HG03354 (cell line): ENCODE measurements around the gene STK11IP.

Experiments
- ATAC-seq: cut with Tn5 transposase; IDR thresholded peaks from one replicate; pipeline ENCODE4 v1.9.1; 2021; ENCODE audit warnings: mild to moderate bottlenecking; ENCODE audit not compliant: unreplicated experiment, poor library complexity, severe bottlenecking

Gene STK11IP

DNA sequence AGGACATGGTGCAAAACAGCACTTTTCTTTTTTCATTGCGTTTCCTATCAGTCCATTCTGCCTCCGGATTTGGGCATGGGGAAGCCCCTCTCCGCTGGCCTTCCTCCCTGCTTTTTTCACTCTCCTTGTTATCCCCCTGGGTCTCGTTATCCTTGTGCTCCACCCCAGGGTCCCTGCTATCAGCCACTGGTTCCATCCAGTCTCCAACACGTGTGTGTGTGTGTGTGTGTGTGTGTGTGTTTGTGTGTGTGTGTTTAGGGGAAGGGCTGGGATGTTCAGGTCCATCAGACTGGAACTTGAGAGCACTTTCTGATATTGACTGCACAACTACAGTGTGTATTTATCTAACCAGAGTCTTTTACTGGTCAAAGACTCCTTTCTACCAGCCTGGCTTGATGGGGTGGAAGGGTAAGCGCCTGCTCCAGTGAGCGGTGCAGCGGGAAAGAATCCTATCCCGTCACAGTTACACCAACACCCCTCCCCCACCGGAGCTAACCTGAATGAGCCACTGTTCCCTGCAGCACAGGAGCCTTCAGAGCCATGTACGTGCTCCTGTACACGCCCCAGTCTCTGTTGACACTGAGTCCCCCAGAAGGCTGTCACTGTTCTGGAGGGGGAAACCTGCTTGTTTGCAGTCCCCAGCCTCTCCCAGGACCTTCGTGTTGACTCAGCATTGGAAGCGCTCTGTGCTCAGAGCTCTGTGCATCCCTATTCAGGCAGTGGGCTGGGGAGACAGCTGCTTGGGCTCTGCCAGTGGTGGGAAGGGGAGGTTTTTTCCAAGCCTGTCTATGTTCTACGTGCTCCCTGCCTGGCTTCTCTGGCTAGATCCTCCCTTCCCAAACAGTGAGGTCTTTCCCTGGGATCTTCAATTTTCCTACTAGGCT lies 20.9 kb upstream of the STK11IP start:
- ATAC-seq = no peak

DNA sequence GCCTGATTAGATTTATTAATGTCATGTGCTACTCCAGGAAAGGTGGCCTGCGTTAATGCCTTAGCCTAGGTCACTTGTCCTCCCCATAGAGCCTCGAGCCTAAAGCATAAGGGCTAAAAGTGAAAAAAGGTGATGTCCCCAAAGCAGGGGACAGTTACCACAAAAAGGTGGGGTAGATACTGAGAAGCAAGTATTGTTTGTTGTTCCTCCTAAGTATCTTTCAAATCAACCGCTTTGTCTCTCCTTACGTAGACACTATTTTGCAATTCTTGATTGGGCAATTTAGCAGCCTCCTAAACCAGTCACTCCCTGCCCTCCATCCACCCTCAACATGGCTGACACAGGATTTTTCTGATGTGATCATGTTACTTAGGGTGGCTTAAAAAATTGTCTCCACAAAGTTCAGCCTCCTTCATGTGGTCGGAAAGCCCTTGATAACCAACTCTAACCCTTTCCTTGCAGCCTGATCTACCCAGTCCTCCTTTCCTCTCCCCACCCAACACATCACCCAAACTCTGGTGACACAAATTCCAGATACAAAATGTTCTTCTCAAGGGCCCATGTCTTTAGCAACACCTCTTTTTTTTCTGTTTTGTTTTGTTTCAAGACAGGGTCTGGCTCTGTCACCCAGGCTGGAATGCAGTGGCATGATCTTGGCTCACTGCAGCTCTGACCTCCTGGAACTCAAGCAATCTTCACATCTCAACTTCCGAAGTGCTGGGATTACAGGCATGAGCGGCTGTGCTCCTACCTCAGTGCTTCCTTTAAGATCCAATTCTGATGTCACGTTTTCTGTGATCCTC lies 18.6 kb upstream of the STK11IP start:
- ATAC-seq = no peak

DNA sequence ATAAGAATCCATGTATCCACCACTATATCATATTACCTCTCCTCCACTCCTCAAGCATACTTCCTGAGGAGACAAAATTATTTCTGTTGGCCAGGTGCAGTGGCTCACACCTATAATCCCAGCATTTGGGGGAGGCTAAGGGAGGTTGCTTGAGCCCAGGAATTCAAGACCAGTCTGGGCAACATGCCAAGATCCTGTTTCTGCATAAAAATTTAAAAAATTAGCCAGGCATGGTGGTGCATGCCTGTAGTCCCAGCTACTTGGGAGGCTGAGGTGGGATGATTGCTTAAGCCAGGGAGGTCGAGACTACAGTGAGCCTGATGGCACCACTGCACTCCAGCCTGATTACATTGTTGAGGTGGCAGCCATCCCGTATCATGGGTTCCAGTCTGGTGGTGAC lies 16.3 kb upstream of the STK11IP start:
- no peak for ATAC-seq

DNA sequence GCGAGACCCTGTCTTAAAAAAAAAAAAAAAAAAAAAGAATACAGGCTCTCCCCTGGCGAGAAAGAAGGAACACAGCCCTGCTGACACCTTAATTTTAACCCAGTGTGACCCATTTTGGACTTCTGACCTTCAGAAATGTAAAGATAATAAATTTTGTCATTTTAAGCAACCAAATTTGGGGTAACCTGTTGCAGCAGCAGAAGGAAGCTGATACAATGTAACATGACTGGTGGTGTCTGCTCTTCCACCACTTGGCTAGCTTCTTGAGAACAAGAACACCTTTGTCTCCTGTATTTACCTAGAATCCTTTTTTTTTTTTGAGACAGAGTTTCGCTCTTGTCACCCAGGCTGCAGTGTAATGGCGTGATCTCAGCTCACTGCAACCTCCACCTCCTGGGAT lies 6.6 kb upstream of the STK11IP start:
- ATAC-seq = no peak

GRCh38 chr2:219592736-219593135 lies 4.9 kb upstream of the STK11IP start:
- no peak for ATAC-seq

DNA sequence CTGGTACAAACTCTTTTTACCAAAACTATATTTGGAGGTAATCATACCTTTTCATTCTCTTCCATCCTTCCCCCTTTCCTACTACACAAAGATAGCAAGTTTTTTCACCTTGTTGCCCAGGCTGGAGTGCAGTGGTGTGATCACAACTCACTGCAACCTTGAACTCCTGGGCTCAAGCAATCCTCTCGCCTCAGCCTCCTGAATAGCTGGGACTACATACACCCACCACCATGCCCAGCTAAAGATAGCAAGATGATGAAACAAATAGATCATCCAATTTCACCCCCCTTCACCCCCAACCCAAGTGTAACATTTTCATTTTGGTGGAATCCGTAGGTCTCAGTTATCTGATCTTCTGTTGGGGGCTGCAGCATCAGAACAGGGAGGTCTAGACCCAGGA lies 4.5 kb upstream of the STK11IP start:
- ATAC-seq = no peak

GRCh38 chr2:219595256-219595655 lies 2.4 kb upstream of the STK11IP start:
- no peak for ATAC-seq

GRCh38 chr2:219596954-219597551 lies 604 bp upstream of the STK11IP start:
- ATAC-seq = peak; percentile 1

GRCh38 chr2:219598308-219599078 lies 836 bp downstream of the STK11IP start:
- ATAC-seq = no peak

- ATAC-seq = no peak
Measured at GRCh38 chr2:219603771-219604170, 6.1 kb downstream of the STK11IP start.

DNA sequence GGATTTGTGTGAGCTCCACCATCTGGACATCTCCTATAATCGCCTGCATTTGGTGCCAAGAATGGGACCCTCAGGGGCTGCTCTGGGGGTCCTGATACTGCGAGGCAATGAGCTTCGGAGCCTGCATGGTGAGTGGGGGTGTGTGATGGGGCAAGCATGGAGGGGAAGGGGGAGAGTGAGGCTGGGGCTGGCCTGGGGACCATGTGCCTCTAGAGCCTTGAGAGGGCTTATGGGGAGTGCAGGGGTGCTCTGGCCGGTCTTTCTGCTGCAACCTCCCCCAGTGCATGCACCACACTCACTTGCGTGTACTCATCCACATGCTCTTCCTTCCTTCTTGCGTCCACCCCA lies 7.9 kb downstream of the STK11IP start:
- ATAC-seq = no peak

DNA sequence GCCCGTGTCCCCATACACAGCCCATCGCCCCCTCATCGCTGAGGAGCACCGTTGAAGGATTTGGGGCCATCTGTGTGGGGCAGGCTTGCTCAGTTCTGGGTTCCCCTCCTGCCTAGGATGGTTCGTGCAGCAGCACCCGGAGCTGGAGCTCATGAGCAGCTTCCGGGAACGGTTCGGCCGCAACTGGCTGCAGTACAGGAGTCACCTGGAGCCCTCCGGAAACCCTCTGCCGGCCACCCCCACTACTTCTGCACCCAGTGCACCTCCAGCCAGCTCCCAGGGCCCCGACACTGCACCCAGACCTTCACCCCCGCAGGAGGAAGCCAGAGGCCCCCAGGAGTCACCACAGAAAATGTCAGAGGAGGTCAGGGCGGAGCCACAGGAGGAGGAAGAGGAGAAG lies 10.3 kb downstream of the STK11IP start:
- ATAC-seq = no peak

- no peak for ATAC-seq
Measured at GRCh38 chr2:219608399-219608964, 10.8 kb downstream of the STK11IP start.

DNA sequence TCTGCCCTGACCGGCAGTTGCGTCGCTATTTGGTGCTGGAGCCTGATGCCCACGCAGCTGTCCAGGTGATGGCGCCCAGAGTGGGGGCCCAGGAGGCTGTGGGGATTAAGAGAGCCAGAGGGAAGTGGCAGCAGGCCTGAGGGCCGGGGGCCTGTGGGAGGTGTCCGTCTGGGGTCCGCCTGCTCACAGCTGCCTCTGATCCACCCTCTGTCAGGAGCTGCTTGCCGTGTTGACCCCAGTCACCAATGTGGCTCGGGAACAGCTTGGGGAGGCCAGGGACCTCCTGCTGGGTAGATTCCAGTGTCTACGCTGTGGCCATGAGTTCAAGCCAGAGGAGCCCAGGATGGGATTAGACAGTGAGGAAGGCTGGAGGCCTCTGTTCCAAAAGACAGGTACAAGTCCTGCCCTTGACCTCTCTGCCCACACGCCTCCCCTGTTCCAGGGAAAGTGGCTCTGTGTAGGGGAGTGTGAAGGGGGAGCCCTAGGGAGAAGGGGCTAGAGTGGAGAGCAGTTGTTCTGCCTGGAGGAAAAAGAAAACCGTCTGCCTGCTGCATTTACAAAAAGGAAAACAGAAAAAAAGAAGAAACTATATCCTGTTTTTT lies 11.6 kb downstream of the STK11IP start:
- no peak for ATAC-seq

- no peak for ATAC-seq
Measured at GRCh38 chr2:219611306-219611705, 13.6 kb downstream of the STK11IP start.

GRCh38 chr2:219611866-219612576 lies 14.4 kb downstream of the STK11IP start:
- ATAC-seq = no peak

GRCh38 chr2:219612577-219613286 lies 15.1 kb downstream of the STK11IP start:
- ATAC-seq = no peak

GRCh38 chr2:219613461-219614070 lies 15.9 kb downstream of the STK11IP start:
- no peak for ATAC-seq
